ENCODE results near the gene BTN1A1. TPM values are rescaled to one million over a fixed set of nuclear protein-coding genes. Genes with fewer than 3 reads are reported as not detected.

Gene BTN1A1
- total RNA-seq, 1 donor from 2014 or later = not detected

DNA sequence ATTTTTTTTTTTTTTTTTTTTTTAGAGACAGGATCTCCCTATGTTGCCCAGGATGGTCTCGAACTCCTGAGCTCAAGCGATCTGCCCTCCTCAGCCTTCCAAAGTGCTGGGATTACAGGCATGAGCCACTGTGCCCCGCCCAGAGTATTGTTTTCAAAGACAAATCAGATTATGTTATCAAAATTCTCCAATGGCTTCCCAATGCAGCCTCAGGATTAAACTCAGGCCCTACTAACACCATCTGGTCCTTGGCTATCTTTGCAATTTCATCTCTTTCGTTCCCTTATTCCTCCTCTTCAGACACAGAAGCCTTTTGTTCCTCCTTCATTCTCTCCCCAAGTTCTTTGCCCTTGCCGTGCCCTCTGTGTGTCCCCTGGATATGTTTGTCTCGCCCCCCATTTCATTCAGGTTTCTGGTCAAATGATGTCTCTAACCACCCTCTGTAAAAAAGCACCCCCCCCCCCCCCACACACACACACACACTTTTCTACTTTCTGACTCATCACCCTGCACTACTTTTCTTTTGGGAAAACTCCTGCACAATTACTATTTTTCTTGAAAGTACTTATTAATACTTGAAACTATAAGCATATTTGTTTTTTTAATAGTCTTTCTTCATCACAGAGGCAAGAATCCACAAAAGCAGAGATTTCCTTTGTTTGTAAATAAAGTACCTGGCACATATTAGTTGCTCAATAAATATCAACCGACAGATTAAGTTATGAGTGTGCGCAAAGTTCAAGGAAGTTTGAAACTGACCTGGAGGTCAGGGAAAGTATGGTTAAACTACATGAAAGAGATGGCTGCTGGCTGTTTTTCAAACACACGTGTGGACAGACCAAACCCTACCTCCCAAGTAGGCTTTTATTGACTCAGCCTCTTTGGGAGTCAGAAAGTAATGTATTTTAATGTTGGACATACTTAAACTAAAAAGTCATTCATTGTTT lies 16.7 kb downstream of the BTN1A1 start:
- Mint-ChIP-seq H3K4me1 (ENCODE audit: low read depth, unreplicated experiment) (peaks cover 16% of the 10 kb centered on the region), H3K9me3 (ENCODE audit: unreplicated experiment) (no peaks in the 10 kb centered on the region), H3K4me3 (ENCODE audit: unreplicated experiment) (no peak overlapping the region), H3K27ac (ENCODE audit: unreplicated experiment) (no peak overlapping the region), H3K27me3 (ENCODE audit: low read depth, unreplicated experiment) (no peaks in the 10 kb centered on the region), H3K36me3 (ENCODE audit: low read depth, unreplicated experiment) (no peaks in the 10 kb centered on the region)
- Histone ChIP-seq H3K9me3 (ENCODE audit: insufficient read depth, low read depth, low read length) (no peaks in the 10 kb centered on the region), H3K4me3 (ENCODE audit: insufficient read depth, low read depth, low read length) (no peak overlapping the region), H2AFZ (ENCODE audit: low read depth, low read length) (no peak overlapping the region), H4K20me1 (ENCODE audit: insufficient read depth, low read length) (no peaks in the 10 kb centered on the region), H3K27me3 (ENCODE audit: insufficient read depth, low read length) (no peaks in the 10 kb centered on the region), H3K36me3 (ENCODE audit: insufficient read depth, low read length) (no peaks in the 10 kb centered on the region), H3K9ac (ENCODE audit: low read length) (no peak overlapping the region), H3K4me2 (ENCODE audit: low read length) (no peak overlapping the region), H3K4me1 (ENCODE audit: insufficient read depth, low read length) (no peaks in the 10 kb centered on the region), H3K79me2 (ENCODE audit: insufficient read depth, low read length) (no peaks in the 10 kb centered on the region), H3K27ac (ENCODE audit: low read depth, low read length) (no peak overlapping the region)
- DNase-seq (ENCODE audit: low read depth) = no peak
- no peak for TF ChIP-seq CTCF (IDR thresholded peaks at IDR 0.05; ENCODE audit: insufficient read depth, low read depth, low read length)
- TF ChIP-seq EZH2 (IDR thresholded peaks at IDR 0.05; ENCODE audit: insufficient read depth, low read length) = no peak
- FAIRE-seq = no peak

DNA sequence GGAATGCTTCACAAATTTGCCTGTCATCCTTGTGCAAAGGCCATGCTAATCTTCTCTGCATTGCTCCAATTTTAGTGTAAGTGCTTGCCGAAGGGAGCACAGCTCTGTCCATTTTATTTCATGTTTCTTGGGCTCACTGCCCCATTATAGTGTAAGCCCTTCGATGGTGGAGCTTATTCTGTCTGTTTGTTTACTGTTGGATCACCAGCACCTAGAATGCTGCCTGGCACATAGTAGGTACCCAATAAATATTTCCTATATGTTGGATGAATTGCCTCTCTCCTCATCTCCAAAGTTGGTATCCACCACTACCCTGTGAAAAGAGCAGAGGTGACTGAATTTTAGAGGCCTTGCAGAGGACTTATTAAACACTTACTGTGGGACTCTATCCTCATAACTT lies 19.3 kb downstream of the BTN1A1 start:
- Histone ChIP-seq H3K36me3 (ENCODE audit: insufficient read depth, low read length) (no peaks in the 10 kb centered on the region), H3K4me1 (ENCODE audit: insufficient read depth, low read length) (no peaks in the 10 kb centered on the region), H3K27me3 (ENCODE audit: insufficient read depth, low read length) (no peaks in the 10 kb centered on the region), H3K27ac (ENCODE audit: low read depth, low read length) (no peak overlapping the region), H2AFZ (ENCODE audit: low read depth, low read length) (no peak overlapping the region), H3K9me3 (ENCODE audit: insufficient read depth, low read depth, low read length) (no peaks in the 10 kb centered on the region), H3K79me2 (ENCODE audit: insufficient read depth, low read length) (no peaks in the 10 kb centered on the region), H3K9ac (ENCODE audit: low read length) (no peak overlapping the region), H4K20me1 (ENCODE audit: insufficient read depth, low read length) (no peaks in the 10 kb centered on the region), H3K4me3 (ENCODE audit: insufficient read depth, low read depth, low read length) (no peak overlapping the region), H3K4me2 (ENCODE audit: low read length) (no peak overlapping the region)
- Mint-ChIP-seq H3K27ac (ENCODE audit: unreplicated experiment) (no peak overlapping the region), H3K4me3 (ENCODE audit: unreplicated experiment) (no peak overlapping the region), H3K36me3 (ENCODE audit: low read depth, unreplicated experiment) (no peaks in the 10 kb centered on the region), H3K27me3 (ENCODE audit: low read depth, unreplicated experiment) (no peaks in the 10 kb centered on the region), H3K4me1 (ENCODE audit: low read depth, unreplicated experiment) (peaks cover 19% of the 10 kb centered on the region), H3K9me3 (ENCODE audit: unreplicated experiment) (no peaks in the 10 kb centered on the region)
- FAIRE-seq (no peak), DNase-seq (ENCODE audit: low read depth) (no peak)
- TF ChIP-seq EZH2 (IDR thresholded peaks at IDR 0.05; ENCODE audit: insufficient read depth, low read length) (no peak), CTCF (IDR thresholded peaks at IDR 0.05; ENCODE audit: insufficient read depth, low read depth, low read length) (no peak)

Measured in astrocyte (in vitro differentiated cells and primary cell).